HCT116 (cell line): Measurements from ENCODE around the gene PPP2R5C. TPM values are rescaled to one million over a fixed set of nuclear protein-coding genes. Genes with fewer than 3 reads are reported as not detected.

ENCODE experiments used
- ATAC-seq: fragments of 200-7000 bp; cut with Tn5 transposase; 2 replicates; pipeline ENCODE4 v1.9.1; 2020; ENCODE audit warnings: mild to moderate bottlenecking, moderate library complexity
- BruUV-seq: library from RNA; stranded (reverse); fragments of 400-500 nt; replicated peaks from 2 replicates; lab custom pipeline; 2021; lab: Mats Ljungman, UMichigan
- CTCF ChIA-PET: fragments of 300-600 bp; sonication (Branson Sonifier 250); formaldehyde crosslinking; loops from one replicate; lab custom pipeline; 2021; ENCODE audit warnings: antibody characterized with exemption; lab: Charles Lee
- POLR2A ChIA-PET: fragments of 300-600, 350-600 bp; sonication (Branson Sonifier 250); formaldehyde crosslinking; loops from one replicate; lab custom pipeline; 2021; ENCODE audit warnings: antibody characterized with exemption; lab: Charles Lee
- RAD21 ChIA-PET, 2 experiments: fragments of 300-600 bp; sonication (Branson Sonifier 250); formaldehyde crosslinking; loops; one replicate each; lab custom pipeline; 2023; ENCODE audit warnings: low total read pairs in 2 of 2; ENCODE audit not compliant: uncharacterized antibody in 2 of 2, unreplicated experiment in 2 of 2, low non-redundant PET in 1 of 2; lab: Charles Lee
- DNase-seq: peaks from one replicate; pipeline ENCODE4 v3.0.0-alpha.2; 2010; ENCODE audit warnings: low read depth, low spot score
- H2AFZ ChIP-seq: fragments of 200-600 bp; shearing (Covaris generic), sonication (generic); 2 replicates; pipeline ENCODE4 v1.6.1; 2017; ENCODE audit warnings: low read depth, mixed run types, mixed read lengths, antibody characterized with exemption, low read length; ENCODE audit not compliant: poor library complexity, severe bottlenecking
- H3K27ac ChIP-seq: 2 replicates; pipeline ENCODE4 v1.5.1; 2012; ENCODE audit warnings: low read depth, low read length
- H3K27me3 ChIP-seq: fragments of 200-600 bp; sonication (generic); 2 replicates; pipeline ENCODE4 v1.6.1; 2016; ENCODE audit warnings: mixed run types, low read length, mixed read lengths; ENCODE audit not compliant: insufficient read depth
- H3K36me3 ChIP-seq, 2 experiments: fragments of 200-500 bp in 1 of 2; fragments of 200-600 bp in 1 of 2; sonication (Bioruptor generic) in 1 of 2; sonication (generic) in 1 of 2; 2 replicates each; pipeline versions ENCODE4 v1.5.1 to v1.6.1; 2014 to 2016; ENCODE audit warnings: low read length in 2 of 2, inconsistent platforms in 1 of 2, mixed read lengths in 1 of 2, mixed run types in 1 of 2; ENCODE audit not compliant: insufficient read depth in 2 of 2, control insufficient read depth in 1 of 2
- H3K4me1 ChIP-seq, 2 experiments: fragments of 200-600 bp in 1 of 2; sonication (generic) in 1 of 2; 2 replicates each; pipeline versions ENCODE4 v1.5.1 to v1.6.1; 2012 to 2017; ENCODE audit warnings: low read length in 2 of 2, inconsistent platforms in 1 of 2, mild to moderate bottlenecking in 1 of 2, mixed read lengths in 1 of 2, mixed run types in 1 of 2, moderate library complexity in 1 of 2; ENCODE audit not compliant: insufficient read depth in 2 of 2, control insufficient read depth in 1 of 2
- H3K4me2 ChIP-seq: fragments of 200-600 bp; sonication (generic); 2 replicates; pipeline ENCODE4 v1.6.1; 2017; ENCODE audit warnings: mixed run types, low read length, mixed read lengths
- H3K4me3 ChIP-seq, 2 experiments: fragments of 200-600 bp in 1 of 2; sonication (generic) in 1 of 2; replicated peaks in 1 of 2; 2 replicates each; pipeline ENCODE4 v1.5.1; 2011 to 2016; ENCODE audit warnings: low read length in 2 of 2, control low read depth in 1 of 2, low read depth in 1 of 2, mild to moderate bottlenecking in 1 of 2, mixed read lengths in 1 of 2, mixed run types in 1 of 2
- H3K79me2 ChIP-seq: fragments of 200-600 bp; sonication (generic); 2 replicates; pipeline ENCODE4 v1.6.1; 2017; ENCODE audit warnings: mild to moderate bottlenecking, mixed run types, low read length, moderate library complexity, mixed read lengths; ENCODE audit not compliant: insufficient read depth
- H3K9ac ChIP-seq: fragments of 200-600 bp; sonication (generic); 2 replicates; pipeline ENCODE4 v1.6.1; 2016; ENCODE audit warnings: low read length, mixed read lengths
- H3K9me2 ChIP-seq: fragments of 200-600 bp; sonication (generic), shearing (Covaris generic); 2 replicates; pipeline ENCODE4 v1.6.1; 2017; ENCODE audit warnings: mixed run types, mild to moderate bottlenecking, moderate library complexity; ENCODE audit not compliant: insufficient read depth
- H3K9me3 ChIP-seq, 2 experiments: fragments of 200-500 bp in 1 of 2; fragments of 200-600 bp in 1 of 2; sonication (Bioruptor generic) in 1 of 2; sonication (generic) in 1 of 2; 2 replicates each; pipeline ENCODE4 v1.6.1; 2014 to 2017; ENCODE audit warnings: low read length in 2 of 2, mixed read lengths in 2 of 2, inconsistent platforms in 1 of 2, low read depth in 1 of 2, mild to moderate bottlenecking in 1 of 2, mixed run types in 1 of 2, moderate library complexity in 1 of 2; ENCODE audit not compliant: control insufficient read depth in 1 of 2, insufficient read depth in 1 of 2
- H4K20me1 ChIP-seq: fragments of 200-600 bp; sonication (generic), shearing (Covaris generic); 2 replicates; pipeline ENCODE4 v1.6.1; 2017; ENCODE audit warnings: mixed run types, mild to moderate bottlenecking, moderate library complexity; ENCODE audit not compliant: insufficient read depth
- FOSL1 ChIP-seq: IDR thresholded peaks from 2 replicates; pipeline ENCODE4 v1.6.1; 2012; ENCODE audit warnings: low read depth
- POLR2A ChIP-seq: IDR thresholded peaks from 2 replicates; pipeline ENCODE4 v1.7.0; 2011; ENCODE audit warnings: borderline replicate concordance; ENCODE audit not compliant: insufficient read depth, insufficient read length; ENCODE audit errors: extremely low read depth
- REST ChIP-seq: IDR thresholded peaks from 2 replicates; pipeline ENCODE4 v1.6.1; 2012; ENCODE audit warnings: low read depth
- SRF ChIP-seq: IDR thresholded peaks from 2 replicates; pipeline ENCODE4 v1.6.1; 2012; ENCODE audit warnings: low read depth
- YY1 ChIP-seq: IDR thresholded peaks from 2 replicates; pipeline ENCODE4 v1.6.1; 2011; ENCODE audit warnings: low read length, low read depth, moderate library complexity, mild to moderate bottlenecking; ENCODE audit not compliant: insufficient replicate concordance; ENCODE audit errors: extremely low read depth
- ZNF274 ChIP-seq: fragments of 200-500 bp; sonication (Bioruptor generic); IDR thresholded peaks from 2 replicates; pipeline ENCODE4 v1.6.1; 2014; ENCODE audit warnings: mild to moderate bottlenecking, low read depth, low read length, inconsistent platforms
- intact Hi-C: fragments of 100-400 bp; cut with micrococcal nuclease; formaldehyde crosslinking; loops from 2 replicates; pipeline ENCODE4 v1.10.0; 2022
- total RNA-seq: library from RNA; stranded (reverse); gene quantifications from one replicate; pipeline ENCODE4 v1.2.1, GENCODE V29; 2021; ENCODE audit not compliant: unreplicated experiment
- TF ChIP-seq, protein P1 (sequence below): IDR thresholded peaks from 2 replicates; pipeline ENCODE4 v1.6.1; 2012

The PPP2R5C gene
- total RNA-seq, 1 experiment from 2014 or later: 117 TPM

DNA sequence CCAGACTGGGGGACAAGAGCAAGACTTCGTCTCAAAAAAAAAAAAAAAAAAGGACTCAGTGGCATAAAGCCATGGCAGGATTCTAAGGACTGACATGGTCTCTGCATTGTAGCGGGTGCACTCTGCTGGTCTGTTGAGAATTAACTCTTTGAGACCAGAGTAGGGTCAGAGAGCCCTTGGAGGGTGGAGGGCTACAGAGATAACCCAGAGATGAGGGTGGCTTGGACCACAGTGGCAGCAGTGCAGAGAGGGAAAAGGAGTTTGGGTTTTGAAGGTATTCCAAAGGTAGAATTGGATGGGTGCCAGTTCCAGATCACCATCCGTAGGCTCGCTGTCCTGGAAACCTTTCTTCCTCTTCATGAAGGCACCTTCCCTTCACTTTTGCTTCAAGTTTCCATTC is 188.6 kb downstream of the PPP2R5C start (continued):
- TF ChIP-seq SRF (no peak), POLR2A (no peak), YY1 (no peak)
- TF ChIP-seq, protein P1, sequence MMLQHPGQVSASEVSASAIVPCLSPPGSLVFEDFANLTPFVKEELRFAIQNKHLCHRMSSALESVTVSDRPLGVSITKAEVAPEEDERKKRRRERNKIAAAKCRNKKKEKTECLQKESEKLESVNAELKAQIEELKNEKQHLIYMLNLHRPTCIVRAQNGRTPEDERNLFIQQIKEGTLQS: no peak

GRCh38 chr14:101950516-101951215 is 189.2 kb downstream of the PPP2R5C start:
- DNase-seq: no peak
- Histone ChIP-seq H3K9me2 (no peaks in the 10 kb centered on the region), H3K4me3 (no peak overlapping the region), H3K9me3 (no peaks in the 10 kb centered on the region), H4K20me1 (no peaks in the 10 kb centered on the region), H2AFZ (no peak overlapping the region), H3K27me3 (no peaks in the 10 kb centered on the region), H3K27ac (no peak overlapping the region), H3K79me2 (peaks cover 10% of the 10 kb centered on the region), H3K9ac (no peak overlapping the region), H3K4me2 (no peak overlapping the region), H3K36me3 (no peaks in the 10 kb centered on the region), H3K4me1 (peaks cover 5 to 7% of the 10 kb centered on the region in 2 experiments)
- ChIA-PET CTCF (no interaction called here), RAD21 (no interaction called here), POLR2A (no interaction called here)
- no TSS peak for BruUV-seq
- TF ChIP-seq REST (no peak), FOSL1 (no peak), ZNF274 (no peak)
- TF ChIP-seq, protein P1: no peak
- no peak for ATAC-seq
- intact Hi-C loops: no loop called here
